Smooth muscle cell (in vitro differentiated cells): ENCODE data around the gene CCHCR1. TPM values are rescaled to one million over a fixed set of nuclear protein-coding genes. Genes with fewer than 3 reads are reported as not detected.

Source experiments
- DNase-seq: peaks from one replicate; lab custom pipeline; 2025; ENCODE audit not compliant: unreplicated experiment; lab: John Stamatoyannopoulos, UW
- H2AFZ ChIP-seq: fragments of 200-600 bp; sonication (generic); 2 replicates; pipeline ENCODE4 v1.6.0; 2016; ENCODE audit warnings: antibody characterized with exemption, low read depth, mild to moderate bottlenecking
- H3F3A ChIP-seq: fragments of 200-600 bp; sonication (generic); 2 replicates; pipeline ENCODE4 v1.6.0; 2017; ENCODE audit warnings: antibody characterized with exemption, low read depth
- H3K27ac ChIP-seq: fragments of 200-600 bp; sonication (generic); 2 replicates; pipeline ENCODE4 v1.5.1; 2016; ENCODE audit warnings: low read depth, mild to moderate bottlenecking
- H3K27me3 ChIP-seq: fragments of 200-600 bp; sonication (generic); 2 replicates; pipeline ENCODE4 v1.6.1; 2016; ENCODE audit warnings: low read depth, mild to moderate bottlenecking
- H3K36me3 ChIP-seq: fragments of 200-600 bp; sonication (generic); 2 replicates; pipeline ENCODE4 v1.5.1; 2016; ENCODE audit warnings: low read depth
- H3K4me1 ChIP-seq: fragments of 200-600 bp; sonication (generic); 2 replicates; pipeline ENCODE4 v1.5.1; 2016; ENCODE audit warnings: low read depth
- H3K4me2 ChIP-seq: fragments of 200-600 bp; sonication (generic); 2 replicates; pipeline ENCODE4 v1.6.0; 2016; ENCODE audit warnings: mild to moderate bottlenecking
- H3K4me3 ChIP-seq: fragments of 200-600 bp; sonication (generic); 2 replicates; pipeline ENCODE4 v1.5.1; 2016; ENCODE audit warnings: mild to moderate bottlenecking
- H3K79me2 ChIP-seq: fragments of 200-600 bp; sonication (generic); 2 replicates; pipeline ENCODE4 v1.6.0; 2016; ENCODE audit warnings: low read depth, mild to moderate bottlenecking
- H3K9ac ChIP-seq: fragments of 200-600 bp; sonication (generic); 2 replicates; pipeline ENCODE4 v1.6.0; 2016; ENCODE audit warnings: low read depth
- H3K9me3 ChIP-seq: fragments of 200-600 bp; sonication (generic); replicated peaks from 2 replicates; pipeline ENCODE4 v1.5.1; 2016; ENCODE audit warnings: low read depth
- H4K20me1 ChIP-seq: fragments of 200-600 bp; sonication (generic); 2 replicates; pipeline ENCODE4 v1.6.0; 2016; ENCODE audit warnings: low read depth
- CTCF ChIP-seq: fragments of 200-600 bp; sonication (generic); IDR thresholded peaks from 2 replicates; pipeline ENCODE4 v1.5.1; 2017; ENCODE audit warnings: borderline replicate concordance, mild to moderate bottlenecking, antibody characterized with exemption; ENCODE audit not compliant: insufficient read depth, poor library complexity, severe bottlenecking
- WGBS: methylation state at CpG from one replicate; pipeline ENCODE4 v1.1.7; 2016; ENCODE audit warnings: low lambda C conversion rate; 5-methylcytosine and 5-hydroxymethylcytosine counted together
- polyA plus RNA-seq: library from polyadenylated mRNA; unstranded; fragments of >200 nt; fragmentation: Nextera tagmentation; extraction: Ambion mirVana; gene quantifications from 2 replicates; pipeline ENCODE4 v1.2.1, GENCODE V29; 2016
- total RNA-seq: library from RNA; depleted of rRNA; stranded (reverse); fragments of >200 nt; gene quantifications from 2 replicates; pipeline ENCODE4 v1.2.3, GENCODE V29; 2014

CCHCR1 gene
- total and polyA plus RNA-seq, 2 experiments from 2014 or later: 8.2 to 15.0 TPM

- Histone ChIP-seq H2AFZ (peak overlapping the region; percentile 63), H3K27ac (peak overlapping the region; percentile 86), H3K36me3 (no peaks in the 10 kb centered on the region), H3K4me1 (peaks cover 23% of the 10 kb centered on the region), H3K4me2 (peak overlapping the region; percentile 77), H3K9ac (peak overlapping the region; percentile 60), H3K27me3 (no peaks in the 10 kb centered on the region), H3F3A (peaks cover 8% of the 10 kb centered on the region), H3K4me3 (peak overlapping the region; percentile 41), H3K79me2 (no peaks in the 10 kb centered on the region), H4K20me1 (no peaks in the 10 kb centered on the region), H3K9me3 (no peaks in the 10 kb centered on the region)
- WGBS: 74% methylated on average over 8 of the region's 9 CpGs
- no peak for TF ChIP-seq CTCF
- no peak for DNase-seq
Observed at GRCh38 chr6:31114970-31115849, 42.4 kb downstream of the CCHCR1 start.

DNA sequence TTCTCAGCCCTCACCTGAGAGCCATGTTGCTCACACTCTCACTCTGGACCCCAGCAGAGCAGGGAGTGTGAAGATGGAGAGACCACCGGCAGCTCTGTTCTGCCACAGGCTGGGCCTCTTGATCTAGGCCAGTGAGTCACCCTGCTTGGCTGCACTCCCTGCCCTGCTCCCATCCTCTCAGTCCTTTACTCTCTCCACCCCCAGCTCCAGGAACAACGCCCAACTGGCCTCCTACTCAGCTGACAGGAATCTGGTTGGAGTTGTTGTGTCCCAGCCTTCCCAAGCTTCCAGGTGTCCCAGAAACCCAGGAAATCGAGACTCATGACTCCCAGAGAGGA, 43.1 kb downstream of the CCHCR1 start, which contains the start of gene PSORS1C1:
Gene PSORS1C1 (plus strand): TSS at position 260 of the 338 bp plus-strand sequence. CDS start 14,833 bp downstream, outside the sequence.
- peaks cover 8% of the 10 kb centered on the region for H3F3A ChIP-seq
- H3K4me1 ChIP-seq: peaks cover 24% of the 10 kb centered on the region
- DNase-seq: peak; percentile 38
- H3K4me3 ChIP-seq: peak within 1 kb of the TSS; percentile 41
- no peaks in the 10 kb centered on the region for H3K36me3 ChIP-seq
- peak within 1 kb of the TSS; percentile 60 for H3K9ac ChIP-seq
- H3K79me2 ChIP-seq: no peaks in the 10 kb centered on the region
- H3K27ac ChIP-seq: peak within 1 kb of the TSS; percentile 86
- TF ChIP-seq CTCF: no peak
- WGBS: 12% methylated on average over 3 of the region's 3 CpGs
- peak within 1 kb of the TSS; percentile 77 for H3K4me2 ChIP-seq
- H4K20me1 ChIP-seq: no peaks in the 10 kb centered on the region
- no peaks in the 10 kb centered on the region for H3K9me3 ChIP-seq
- no peaks in the 10 kb centered on the region for H3K27me3 ChIP-seq
- peak within 1 kb of the TSS; percentile 63 for H2AFZ ChIP-seq

DNA sequence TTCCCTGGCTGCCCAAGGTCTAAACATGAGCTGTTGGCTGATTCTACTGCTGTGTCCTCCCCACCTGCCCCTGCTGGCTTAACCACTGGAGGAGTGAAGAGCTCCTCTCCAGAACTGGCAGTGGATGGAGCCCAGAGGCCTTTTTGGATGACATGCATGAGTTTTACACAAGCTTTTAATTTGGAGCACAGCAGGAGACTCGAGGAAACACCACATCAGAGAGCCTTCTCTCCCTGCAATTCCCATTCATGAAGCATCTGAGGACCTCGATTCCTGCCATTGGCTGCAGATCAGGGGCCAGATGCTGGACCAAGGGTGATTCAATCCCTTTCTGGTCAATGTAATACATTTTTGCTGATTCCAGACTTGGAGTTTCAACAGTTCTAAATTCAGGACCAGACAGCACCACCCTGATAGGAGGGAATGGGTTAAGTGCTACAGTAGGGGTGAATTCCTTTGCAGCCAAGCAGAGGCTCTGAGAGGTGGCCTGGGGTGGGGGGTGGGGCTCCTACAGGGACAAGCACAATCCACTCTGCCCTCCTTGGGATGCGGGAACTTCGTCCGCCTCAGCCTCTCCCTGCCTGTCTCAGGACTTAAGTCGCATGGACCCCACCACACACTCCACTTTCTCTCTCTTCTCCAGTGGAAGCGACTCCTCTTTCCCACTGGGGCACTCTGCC, 43.6 kb downstream of the CCHCR1 start:
- Histone ChIP-seq H3K9me3 (no peaks in the 10 kb centered on the region), H2AFZ (no peak overlapping the region), H3K79me2 (no peaks in the 10 kb centered on the region), H3F3A (peaks cover 8% of the 10 kb centered on the region), H3K4me3 (no peak overlapping the region), H3K4me2 (peak overlapping the region; percentile 77), H4K20me1 (no peaks in the 10 kb centered on the region), H3K36me3 (no peaks in the 10 kb centered on the region), H3K27me3 (no peaks in the 10 kb centered on the region), H3K27ac (peak overlapping the region; percentile 86), H3K4me1 (peaks cover 24% of the 10 kb centered on the region), H3K9ac (no peak overlapping the region)
- no peak for TF ChIP-seq CTCF
- DNase-seq: no peak
- 32% methylated on average over 7 of the region's 7 CpGs for WGBS
